Transverse colon (tissue), 4 donors: ENCODE data around the gene TRMT10C. TPM values are rescaled to one million over a fixed set of nuclear protein-coding genes. Genes with fewer than 3 reads are reported as not detected.
A peak's percentile ranks its signal among the peaks of the same experiment; 100 is the strongest.
"Not testable (repeated sequence)": the region's sequence is repeated elsewhere in the genome, so short reads cannot be mapped to it uniquely, and the experiment has no call there.

ENCODE experiments used
- DNase-seq: peaks from one replicate; pipeline ENCODE4 v3.0.0-alpha.2; 2019
- H3K27ac ChIP-seq, 4 donors: fragments of 200-600 bp; sonication (generic); 2 replicates each; pipeline ENCODE4 v1.5.1; 2016 to 2018; ENCODE audit warnings: inconsistent platforms in 4 of 4
- H3K27me3 ChIP-seq: fragments of 200-600 bp; sonication (generic); 2 replicates; pipeline ENCODE4 v1.5.1; 2017; ENCODE audit warnings: inconsistent platforms
- H3K36me3 ChIP-seq, 4 donors: fragments of 200-600 bp; sonication (generic); 2 replicates each; pipeline ENCODE4 v1.5.1; 2017 to 2019; ENCODE audit warnings: inconsistent platforms in 4 of 4
- H3K4me1 ChIP-seq, 4 donors: fragments of 200-600 bp; sonication (generic); 2 replicates each; pipeline ENCODE4 v1.5.1; 2017 to 2020; ENCODE audit warnings: inconsistent platforms in 4 of 4
- H3K4me3 ChIP-seq, 4 donors: fragments of 200-600 bp; sonication (generic); 1 replicate in 1 of 4; 2 replicates in 3 of 4; pipeline versions ENCODE4 v1.5.1 to v1.6.1; 2017 to 2019; ENCODE audit warnings: inconsistent platforms in 4 of 4
- H3K9me3 ChIP-seq, 2 donors: fragments of 200-600 bp; sonication (generic); 2 replicates each; pipeline ENCODE4 v1.5.1; 2017 to 2019; ENCODE audit warnings: inconsistent platforms in 2 of 2
- EP300 ChIP-seq: sonication (generic); formaldehyde crosslinking; IDR thresholded peaks from one replicate; pipeline ENCODE4 v1.6.1; 2017; ENCODE audit warnings: antibody characterized with exemption, low read depth
- POLR2A ChIP-seq: fragments of 450-650 bp; IDR thresholded peaks from one replicate; pipeline ENCODE4 v1.6.1; 2016; ENCODE audit warnings: antibody characterized with exemption, mild to moderate bottlenecking, moderate library complexity
- POLR2AphosphoS5 ChIP-seq, 3 donors: sonication (generic); formaldehyde crosslinking; IDR thresholded peaks; one replicate each; pipeline ENCODE4 v1.6.1; 2016; ENCODE audit warnings: antibody characterized with exemption in 3 of 3
- WGBS, 2 donors: methylation state at CpG; one replicate each; pipeline ENCODE4 v1.1.5; 2018; ENCODE audit warnings: low coverage in 1 of 2; 5-methylcytosine and 5-hydroxymethylcytosine counted together
- in situ Hi-C, 4 donors: fragments of 200-750 bp; cut with MboI; loops; one replicate each; pipeline versions ENCODE4 v1.15.0 to v1.15.1; 2017; ENCODE audit warnings: low sequenced_read_pairs in 3 of 4, low pct_ligation_motif_present in 1 of 4, low pct_unique_long_range_greater_than_20kb in 1 of 4
- intact Hi-C: fragments of 100-400 bp; cut with DNase I; formaldehyde crosslinking; loops from one replicate; pipeline ENCODE4 v1.15.1; 2023; ENCODE audit warnings: low total_unique reads
- total RNA-seq, 4 donors: library from RNA; depleted of rRNA; stranded (reverse); fragments of >200 nt; gene quantifications; one replicate each; pipeline ENCODE4 v1.1.0, GENCODE V29; 2016
- TF ChIP-seq, protein P1 (sequence below), 5 experiments: fragments of 200-600 bp in 3 of 5; fragments of 450-650 bp in 2 of 5; sonication (generic) in 3 of 5; IDR thresholded peaks; 1 replicate in 2 of 5; 2 replicates in 3 of 5; pipeline ENCODE4 v1.5.1; 2016 to 2017; ENCODE audit warnings: antibody characterized with exemption in 5 of 5, inconsistent platforms in 3 of 5, mild to moderate bottlenecking in 2 of 5, moderate library complexity in 1 of 5

TRMT10C gene
- total RNA-seq, 4 donors from 2014 or later = 5.0 to 15.0 (median 11.0) TPM

GRCh38 chr3:101532783-101533602 is 28.7 kb upstream of the TRMT10C start:
- H3K4me3 ChIP-seq = no peak overlapping the region
- intact Hi-C loops (no loop called here), in situ Hi-C loops (no loop called here)
- no peak for DNase-seq
- peak overlapping the region in 1 of 4 donors; percentile 37 for H3K27ac ChIP-seq
- H3K4me1 ChIP-seq = no peaks in the 10 kb centered on the region
- TF ChIP-seq POLR2AphosphoS5 (IDR thresholded peaks at IDR 0.05) (no peak), EP300 (no peak), POLR2A (no peak)
- TF ChIP-seq, protein P1, sequence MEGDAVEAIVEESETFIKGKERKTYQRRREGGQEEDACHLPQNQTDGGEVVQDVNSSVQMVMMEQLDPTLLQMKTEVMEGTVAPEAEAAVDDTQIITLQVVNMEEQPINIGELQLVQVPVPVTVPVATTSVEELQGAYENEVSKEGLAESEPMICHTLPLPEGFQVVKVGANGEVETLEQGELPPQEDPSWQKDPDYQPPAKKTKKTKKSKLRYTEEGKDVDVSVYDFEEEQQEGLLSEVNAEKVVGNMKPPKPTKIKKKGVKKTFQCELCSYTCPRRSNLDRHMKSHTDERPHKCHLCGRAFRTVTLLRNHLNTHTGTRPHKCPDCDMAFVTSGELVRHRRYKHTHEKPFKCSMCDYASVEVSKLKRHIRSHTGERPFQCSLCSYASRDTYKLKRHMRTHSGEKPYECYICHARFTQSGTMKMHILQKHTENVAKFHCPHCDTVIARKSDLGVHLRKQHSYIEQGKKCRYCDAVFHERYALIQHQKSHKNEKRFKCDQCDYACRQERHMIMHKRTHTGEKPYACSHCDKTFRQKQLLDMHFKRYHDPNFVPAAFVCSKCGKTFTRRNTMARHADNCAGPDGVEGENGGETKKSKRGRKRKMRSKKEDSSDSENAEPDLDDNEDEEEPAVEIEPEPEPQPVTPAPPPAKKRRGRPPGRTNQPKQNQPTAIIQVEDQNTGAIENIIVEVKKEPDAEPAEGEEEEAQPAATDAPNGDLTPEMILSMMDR (IDR thresholded peaks at IDR 0.05) = no peak
- H3K9me3 ChIP-seq = no peaks in the 10 kb centered on the region
- 65 to 71% methylated on average over 6 to 9 of the region's 9 CpGs for WGBS, 2 donors
- H3K36me3 ChIP-seq = no peaks in the 10 kb centered on the region
- H3K27me3 ChIP-seq = no peaks in the 10 kb centered on the region

- in situ Hi-C loops = no loop called here
- intact Hi-C loops = no loop called here
- H3K4me3 ChIP-seq = no peak overlapping the region
- H3K27ac ChIP-seq = peak overlapping the region in 1 of 4 donors; percentile 17
- WGBS, 2 donors = 78 to 94% methylated on average over 1 of the region's 1 CpG
- TF ChIP-seq POLR2A = no peak
- no peaks in the 10 kb centered on the region for H3K36me3 ChIP-seq
- no peaks in the 10 kb centered on the region for H3K4me1 ChIP-seq
- no peak for DNase-seq
- no peaks in the 10 kb centered on the region for H3K27me3 ChIP-seq
- H3K9me3 ChIP-seq = no peaks in the 10 kb centered on the region
Observed at GRCh38 chr3:101533603-101533968, 28.1 kb upstream of the TRMT10C start.

- in situ Hi-C loops (no loop called here), intact Hi-C loops (no loop called here)
- H3K9me3 ChIP-seq = no peaks in the 10 kb centered on the region
- H3K27me3 ChIP-seq = no peaks in the 10 kb centered on the region
- H3K4me1 ChIP-seq = no peaks in the 10 kb centered on the region
- no peak overlapping the region for H3K27ac ChIP-seq
- H3K4me3 ChIP-seq = no peak overlapping the region
- 74 to 76% methylated on average over 5 of the region's 5 CpGs for WGBS, 2 donors
- H3K36me3 ChIP-seq = no peaks in the 10 kb centered on the region
- no peak for TF ChIP-seq EP300
- TF ChIP-seq, protein P1 (IDR thresholded peaks at IDR 0.05) = no peak
- no peak for TF ChIP-seq POLR2AphosphoS5 (IDR thresholded peaks at IDR 0.05)
- TF ChIP-seq POLR2A = no peak
- DNase-seq = no peak
Observed at GRCh38 chr3:101535221-101535620, 26.4 kb upstream of the TRMT10C start.

DNA sequence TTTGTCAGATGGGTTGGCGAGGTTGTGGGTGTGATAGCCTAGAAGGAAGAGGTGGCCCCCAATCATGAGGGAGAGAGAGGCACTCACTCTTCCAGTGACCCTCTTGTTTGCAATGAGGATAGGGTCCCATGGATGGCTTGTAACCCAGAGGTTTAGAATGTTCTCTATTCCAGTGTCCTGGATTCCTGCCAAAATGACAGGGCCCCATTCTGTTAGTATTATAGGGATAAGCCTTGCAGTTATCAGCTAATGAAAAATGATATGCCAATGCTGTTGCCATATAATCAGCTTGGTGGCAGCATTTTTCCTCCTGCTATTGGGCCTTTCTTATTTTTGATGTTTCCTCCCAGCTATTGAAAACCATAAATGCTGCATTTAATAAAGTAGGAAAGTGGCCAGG is 25.4 kb upstream of the TRMT10C start:
- Histone ChIP-seq H3K4me3 (no peak overlapping the region), H3K27ac (no peak overlapping the region), H3K36me3 (no peaks in the 10 kb centered on the region), H3K9me3 (no peaks in the 10 kb centered on the region), H3K27me3 (no peaks in the 10 kb centered on the region), H3K4me1 (no peaks in the 10 kb centered on the region)
- in situ Hi-C loops = no loop called here
- no peak for DNase-seq
- intact Hi-C loops = no loop called here
- TF ChIP-seq EP300 (no peak), POLR2A (no peak), POLR2AphosphoS5 (IDR thresholded peaks at IDR 0.05) (no peak)
- TF ChIP-seq, protein P1 (IDR thresholded peaks at IDR 0.05) = no peak
- WGBS, 2 donors = 100% methylated on average over 1 of the region's 1 CpG; no CpG with 5 or more reads in 1 of the 2 donors

- WGBS, 2 donors = 64 to 76% methylated on average over 1 of the region's 1 CpG
- H3K4me1 ChIP-seq, intact Hi-C loops, H3K4me3 ChIP-seq, H3K27ac ChIP-seq, H3K36me3 ChIP-seq, DNase-seq, H3K27me3 ChIP-seq, in situ Hi-C loops, H3K9me3 ChIP-seq: not testable (repeated sequence)
Observed at GRCh38 chr3:101536955-101537354, 24.7 kb upstream of the TRMT10C start.
